GM12891 (cell line): Measurements from ENCODE around the gene ITGB4.

Experiments used
- PAX5 ChIP-seq: IDR thresholded peaks from 2 replicates; pipeline ENCODE4 v1.6.1; 2011; ENCODE audit warnings: low read length, moderate library complexity, mild to moderate bottlenecking; ENCODE audit not compliant: insufficient read depth, severe bottlenecking
- POLR2A ChIP-seq: IDR thresholded peaks from 2 replicates; pipeline ENCODE4 v1.6.1; 2011; ENCODE audit warnings: low read depth, low read length, control low read depth
- POLR2AphosphoS5 ChIP-seq: IDR thresholded peaks from 2 replicates; pipeline ENCODE4 v1.6.1; 2011; ENCODE audit warnings: low read depth, low read length, control low read depth
- POU2F2 ChIP-seq: IDR thresholded peaks from 2 replicates; pipeline ENCODE4 v1.6.1; 2011; ENCODE audit warnings: low read depth, mild to moderate bottlenecking, control low read depth, low read length, moderate library complexity
- SPI1 ChIP-seq: IDR thresholded peaks from 2 replicates; pipeline ENCODE4 v1.6.1; 2011; ENCODE audit warnings: low read depth, low read length, control low read depth
- TAF1 ChIP-seq: IDR thresholded peaks from 2 replicates; pipeline ENCODE4 v1.6.1; 2011; ENCODE audit warnings: low read depth, low read length, control low read depth

DNA sequence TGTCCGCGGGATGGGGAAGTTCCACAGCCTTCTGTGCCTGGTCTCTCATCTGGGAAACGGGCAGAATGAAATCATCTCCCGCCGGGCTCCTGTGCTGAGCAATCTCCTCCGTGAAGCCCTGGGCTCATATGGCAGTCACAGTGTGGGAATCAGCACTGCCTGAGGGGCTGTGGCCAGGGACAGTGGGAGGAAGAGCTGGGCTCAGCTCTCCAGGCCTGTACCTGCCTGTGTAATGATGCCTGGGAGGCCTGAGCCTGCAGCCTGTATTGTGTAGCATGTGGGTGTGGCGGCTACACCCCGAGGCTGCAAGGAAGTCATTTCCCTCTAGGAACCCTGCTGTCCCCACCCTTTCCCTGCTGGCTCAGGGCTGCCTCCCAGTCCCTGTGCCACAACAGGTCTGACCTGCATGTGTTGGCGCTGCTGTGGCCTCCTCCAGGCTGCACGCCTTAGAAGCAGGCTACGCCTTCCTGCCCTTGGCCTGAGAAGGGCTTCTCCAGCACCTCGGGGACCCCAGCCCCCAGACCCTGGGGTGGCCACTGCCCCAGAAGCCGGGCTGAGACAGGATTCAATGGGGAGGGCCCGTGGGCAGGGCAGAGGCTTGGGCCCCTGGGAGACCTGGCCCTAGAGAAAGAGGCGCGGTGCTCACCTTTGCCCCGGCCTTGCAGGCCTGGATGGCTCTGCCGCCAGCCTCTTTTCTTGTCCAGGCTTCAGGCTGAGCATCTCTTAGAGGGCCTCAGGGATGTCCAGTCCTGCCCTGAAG is 2.1 kb downstream of the ITGB4 start:
- TF ChIP-seq POLR2AphosphoS5 (no peak), SPI1 (no peak), POLR2A (no peak), POU2F2 (no peak), PAX5 (no peak), TAF1 (no peak)
